ENCODE data around the gene MAMSTR.

Gene MAMSTR

DNA sequence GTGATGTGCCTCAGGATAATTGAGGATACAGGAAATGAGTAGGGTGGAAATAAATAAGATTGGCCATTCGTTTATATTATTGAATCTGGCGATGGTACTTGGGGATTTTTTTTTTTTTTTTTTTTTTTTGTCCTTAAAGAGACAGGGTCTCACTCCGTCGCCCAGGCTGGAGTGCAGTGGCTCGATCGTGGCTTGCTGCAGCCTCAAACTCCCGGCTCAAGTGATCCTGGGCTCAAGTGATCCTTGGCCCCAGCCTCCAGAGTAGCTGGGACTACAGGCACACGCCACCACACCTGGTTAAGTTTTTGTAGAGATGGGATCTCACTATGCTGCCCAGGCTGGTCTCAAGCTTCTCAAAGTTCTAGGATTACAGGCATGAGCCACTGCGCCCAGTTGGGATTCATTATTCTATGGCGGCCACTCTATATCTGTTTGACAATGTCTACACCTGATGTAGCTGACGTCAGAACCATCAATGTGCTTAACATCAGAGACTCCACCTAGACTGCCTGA, 2.7 kb upstream of the MAMSTR start:
- Histone ChIP-seq H3K9me2 (replicated peaks; ENCODE audit: low read depth, low read length) (no peaks in the 10 kb centered on the region), H3K27me3 (ENCODE audit: insufficient read depth, low read length, poor library complexity, severe bottlenecking) (no peaks in the 10 kb centered on the region), H2AFZ (ENCODE audit: low read length) (no peak overlapping the region), H3K36me3 (ENCODE audit: insufficient read depth, low read length) (no peaks in the 10 kb centered on the region), H3F3A (ENCODE audit: low read depth) (no peaks in the 10 kb centered on the region), H3K4me3 (ENCODE audit: low read length, poor library complexity, severe bottlenecking) (no peak overlapping the region), H3K9ac (ENCODE audit: low read depth, low read length, poor library complexity, severe bottlenecking) (no peak overlapping the region), H3K4me2 (ENCODE audit: low read depth, low read length, poor library complexity, severe bottlenecking) (no peak overlapping the region), H4K20me1 (ENCODE audit: insufficient read depth, low read length, poor library complexity, severe bottlenecking) (no peaks in the 10 kb centered on the region), H3K79me2 (ENCODE audit: insufficient read depth, low read length) (no peaks in the 10 kb centered on the region), H3K4me1 (ENCODE audit: insufficient read depth, low read length, poor library complexity, severe bottlenecking) (peaks cover 19% of the 10 kb centered on the region), H3K9me3 (ENCODE audit: insufficient read depth, low read depth, low read length) (no peaks in the 10 kb centered on the region)
- TF ChIP-seq, protein P1, sequence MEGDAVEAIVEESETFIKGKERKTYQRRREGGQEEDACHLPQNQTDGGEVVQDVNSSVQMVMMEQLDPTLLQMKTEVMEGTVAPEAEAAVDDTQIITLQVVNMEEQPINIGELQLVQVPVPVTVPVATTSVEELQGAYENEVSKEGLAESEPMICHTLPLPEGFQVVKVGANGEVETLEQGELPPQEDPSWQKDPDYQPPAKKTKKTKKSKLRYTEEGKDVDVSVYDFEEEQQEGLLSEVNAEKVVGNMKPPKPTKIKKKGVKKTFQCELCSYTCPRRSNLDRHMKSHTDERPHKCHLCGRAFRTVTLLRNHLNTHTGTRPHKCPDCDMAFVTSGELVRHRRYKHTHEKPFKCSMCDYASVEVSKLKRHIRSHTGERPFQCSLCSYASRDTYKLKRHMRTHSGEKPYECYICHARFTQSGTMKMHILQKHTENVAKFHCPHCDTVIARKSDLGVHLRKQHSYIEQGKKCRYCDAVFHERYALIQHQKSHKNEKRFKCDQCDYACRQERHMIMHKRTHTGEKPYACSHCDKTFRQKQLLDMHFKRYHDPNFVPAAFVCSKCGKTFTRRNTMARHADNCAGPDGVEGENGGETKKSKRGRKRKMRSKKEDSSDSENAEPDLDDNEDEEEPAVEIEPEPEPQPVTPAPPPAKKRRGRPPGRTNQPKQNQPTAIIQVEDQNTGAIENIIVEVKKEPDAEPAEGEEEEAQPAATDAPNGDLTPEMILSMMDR (conservative IDR thresholded peaks at IDR 0.05; ENCODE audit: low read length), result no peak
- no peak for TF ChIP-seq EZH2phosphoT487 (IDR thresholded peaks at IDR 0.05; ENCODE audit: borderline replicate concordance)

GRCh38 chr19:48720613-48721296, 1.2 kb upstream of the MAMSTR start:
- TF ChIP-seq, protein P1 (conservative IDR thresholded peaks at IDR 0.05; ENCODE audit: low read length), result no peak
- no peak for TF ChIP-seq EZH2phosphoT487 (IDR thresholded peaks at IDR 0.05; ENCODE audit: borderline replicate concordance)
- H3K9ac ChIP-seq (ENCODE audit: low read depth, low read length, poor library complexity, severe bottlenecking), result peak overlapping the region; percentile 69
- H3K27me3 ChIP-seq (ENCODE audit: insufficient read depth, low read length, poor library complexity, severe bottlenecking), result no peaks in the 10 kb centered on the region
- H3K36me3 ChIP-seq (ENCODE audit: insufficient read depth, low read length), result no peaks in the 10 kb centered on the region
- H2AFZ ChIP-seq (ENCODE audit: low read length), result peak overlapping the region; percentile 82
- no peaks in the 10 kb centered on the region for H3K9me2 ChIP-seq (replicated peaks; ENCODE audit: low read depth, low read length)
- no peaks in the 10 kb centered on the region for H3K79me2 ChIP-seq (ENCODE audit: insufficient read depth, low read length)
- peak overlapping the region; percentile 75 for H3K4me3 ChIP-seq (ENCODE audit: low read length, poor library complexity, severe bottlenecking)
- peak overlapping the region; percentile 87 for H3K4me2 ChIP-seq (ENCODE audit: low read depth, low read length, poor library complexity, severe bottlenecking)
- no peaks in the 10 kb centered on the region for H3K9me3 ChIP-seq (ENCODE audit: insufficient read depth, low read depth, low read length)
- H4K20me1 ChIP-seq (ENCODE audit: insufficient read depth, low read length, poor library complexity, severe bottlenecking), result no peaks in the 10 kb centered on the region
- peaks cover 12% of the 10 kb centered on the region for H3K4me1 ChIP-seq (ENCODE audit: insufficient read depth, low read length, poor library complexity, severe bottlenecking)
- H3F3A ChIP-seq (ENCODE audit: low read depth), result no peaks in the 10 kb centered on the region

DNA sequence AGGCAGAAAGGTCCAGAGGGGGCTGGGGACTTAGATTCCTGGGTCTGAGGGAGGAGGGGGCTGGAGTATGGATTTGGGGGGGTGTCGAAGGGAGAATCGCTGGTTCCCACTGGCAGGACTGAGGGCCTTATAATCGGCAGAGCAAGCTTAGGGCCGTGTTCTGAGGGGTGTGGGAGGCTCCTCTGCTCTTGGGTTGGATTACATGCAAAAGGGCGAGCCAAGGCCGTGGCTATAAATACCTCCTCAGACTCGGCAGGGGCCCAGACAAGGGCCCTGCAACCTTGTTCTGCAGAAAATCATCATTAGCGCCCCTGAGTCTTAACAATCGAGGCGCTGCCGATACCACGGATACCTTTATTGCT, 707 bp upstream of the MAMSTR start:
- no peaks in the 10 kb centered on the region for H3K27me3 ChIP-seq (ENCODE audit: insufficient read depth, low read length, poor library complexity, severe bottlenecking)
- H2AFZ ChIP-seq (ENCODE audit: low read length), result peak overlapping the region; percentile 82
- peak overlapping the region; percentile 87 for H3K4me2 ChIP-seq (ENCODE audit: low read depth, low read length, poor library complexity, severe bottlenecking)
- H3K4me1 ChIP-seq (ENCODE audit: insufficient read depth, low read length, poor library complexity, severe bottlenecking), result peaks cover 7% of the 10 kb centered on the region
- H3F3A ChIP-seq (ENCODE audit: low read depth), result no peaks in the 10 kb centered on the region
- H3K9me2 ChIP-seq (replicated peaks; ENCODE audit: low read depth, low read length), result no peaks in the 10 kb centered on the region
- no peaks in the 10 kb centered on the region for H3K9me3 ChIP-seq (ENCODE audit: insufficient read depth, low read depth, low read length)
- peaks cover 4% of the 10 kb centered on the region; the same call in 1 of the 2 replicates for H3K79me2 ChIP-seq (ENCODE audit: insufficient read depth, low read length)
- H3K36me3 ChIP-seq (ENCODE audit: insufficient read depth, low read length), result no peaks in the 10 kb centered on the region
- peak overlapping the region; percentile 75 for H3K4me3 ChIP-seq (ENCODE audit: low read length, poor library complexity, severe bottlenecking)
- TF ChIP-seq EZH2phosphoT487 (IDR thresholded peaks at IDR 0.05; ENCODE audit: borderline replicate concordance), result no peak
- no peaks in the 10 kb centered on the region for H4K20me1 ChIP-seq (ENCODE audit: insufficient read depth, low read length, poor library complexity, severe bottlenecking)
- H3K9ac ChIP-seq (ENCODE audit: low read depth, low read length, poor library complexity, severe bottlenecking), result peak overlapping the region; percentile 31
